Stimulated activated CD4-positive, alpha-beta T cell treated with anti-CD3 and anti-CD28 coated beads, Interleukin-4, amount 100 ng/mL, for 1 hour (primary cell): ENCODE results near the gene CAMP.
A peak's percentile ranks its signal among the peaks of the same experiment; 100 is the strongest.

Experiments used
- DNase-seq: peaks from one replicate; pipeline ENCODE4 v3.0.0-alpha.2; 2020

The CAMP gene

DNA sequence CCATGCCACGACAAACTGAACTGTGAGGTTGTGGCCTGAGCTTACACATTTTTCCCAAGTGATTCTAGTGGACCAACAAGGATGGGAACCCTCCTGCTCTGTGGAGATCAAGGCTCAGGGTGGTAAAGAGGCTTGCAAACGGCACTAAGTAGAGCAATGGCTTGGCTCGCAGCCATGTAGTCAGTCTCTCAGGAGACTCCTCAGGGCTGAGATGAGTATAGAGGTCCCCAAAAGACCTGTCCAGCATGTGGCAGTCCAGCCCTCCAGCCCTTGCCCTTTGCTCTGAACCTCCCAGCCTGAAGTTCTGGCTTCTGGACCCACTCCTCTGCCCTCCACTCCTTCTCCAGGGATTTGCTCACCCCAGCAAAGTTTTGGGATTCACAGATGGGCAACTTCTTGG lies 8.3 kb upstream of the CAMP start:
- no peak for DNase-seq

DNA sequence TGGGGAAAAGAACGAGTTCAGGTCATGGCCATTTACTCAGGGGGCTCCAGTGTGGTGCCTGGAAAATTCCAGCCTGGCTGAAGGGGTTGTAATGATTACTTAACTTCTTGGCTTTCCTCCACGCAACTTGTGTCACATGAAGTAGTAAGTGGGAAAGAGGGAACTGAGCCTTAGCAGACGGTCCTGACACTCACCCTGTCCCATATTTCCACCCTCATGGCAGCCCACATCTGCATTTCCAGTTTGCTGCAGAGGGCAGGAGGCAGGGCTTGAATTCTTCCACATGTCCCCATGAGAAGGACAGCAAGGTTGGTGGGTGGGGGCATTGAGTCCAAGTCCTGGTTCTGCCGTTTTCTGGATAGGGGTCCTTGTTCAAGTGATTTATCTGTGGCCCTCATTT lies 7.8 kb upstream of the CAMP start:
- no peak for DNase-seq

DNA sequence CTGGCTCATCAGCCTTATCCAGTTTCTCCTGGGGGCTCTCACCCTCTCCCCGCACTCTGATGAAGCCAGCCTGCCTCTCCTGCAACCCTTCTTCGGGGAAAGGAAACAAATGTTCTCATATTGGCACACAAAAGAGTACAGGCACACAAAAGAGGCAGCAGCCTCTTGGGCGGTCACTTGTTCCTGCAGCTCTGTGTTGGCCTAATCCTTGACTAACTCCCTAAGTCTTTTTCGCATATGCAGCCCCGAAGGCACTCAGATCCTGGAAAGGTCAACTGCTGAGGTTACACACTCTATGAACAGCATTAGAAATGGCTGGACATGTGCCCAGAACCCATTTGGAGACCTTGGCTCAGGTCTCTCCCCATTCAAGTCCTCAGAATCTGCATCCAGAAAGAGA lies 7.4 kb upstream of the CAMP start:
- no peak for DNase-seq

DNA sequence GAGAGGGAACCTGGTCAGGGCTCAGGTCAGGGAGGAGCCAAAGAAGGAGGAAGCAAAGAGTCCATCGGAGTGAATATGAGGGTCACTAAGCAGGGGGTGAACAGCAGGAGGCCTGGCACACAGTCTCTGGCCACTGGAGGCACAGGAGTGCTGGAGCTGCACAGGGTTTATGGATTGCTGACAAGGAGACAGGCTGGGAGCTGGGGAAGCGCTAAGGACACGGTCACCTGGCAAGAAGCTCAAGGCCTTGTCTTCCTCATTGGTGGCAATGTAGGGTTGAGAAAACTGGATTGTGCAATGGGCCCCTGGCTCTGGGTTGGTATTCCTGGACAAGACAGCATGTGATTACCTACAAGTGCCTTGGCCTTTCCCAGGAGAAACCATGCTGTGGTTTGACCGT lies 5.8 kb upstream of the CAMP start:
- no peak for DNase-seq

- DNase-seq, result no peak
Measured at GRCh38 chr3:48218537-48218936, 4.8 kb upstream of the CAMP start.

- DNase-seq, result no peak
Measured at GRCh38 chr3:48219543-48219942, 3.8 kb upstream of the CAMP start.

DNA sequence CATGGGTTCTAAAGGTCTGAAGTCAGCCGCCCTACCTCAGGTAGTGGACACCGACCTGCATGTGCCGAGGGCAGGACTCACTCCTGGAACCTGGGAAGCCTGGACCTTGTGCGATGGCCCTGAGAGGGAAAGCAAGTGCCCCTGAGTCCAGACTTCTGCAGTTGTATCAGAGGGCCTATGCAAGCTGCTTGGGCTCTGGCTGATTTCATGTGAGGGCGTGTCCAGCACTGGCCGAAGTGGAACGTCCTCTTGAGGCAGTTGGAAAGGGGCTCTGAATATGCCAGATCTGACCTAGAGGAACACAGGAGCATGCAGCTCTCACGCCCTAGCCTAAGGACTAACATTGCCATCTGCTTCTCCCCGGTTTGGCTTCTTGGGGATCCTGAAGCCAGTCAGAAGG lies 2.5 kb upstream of the CAMP start:
- no peak for DNase-seq

GRCh38 chr3:48225587-48225986 lies 2.3 kb downstream of the CAMP start:
- no peak for DNase-seq

DNA sequence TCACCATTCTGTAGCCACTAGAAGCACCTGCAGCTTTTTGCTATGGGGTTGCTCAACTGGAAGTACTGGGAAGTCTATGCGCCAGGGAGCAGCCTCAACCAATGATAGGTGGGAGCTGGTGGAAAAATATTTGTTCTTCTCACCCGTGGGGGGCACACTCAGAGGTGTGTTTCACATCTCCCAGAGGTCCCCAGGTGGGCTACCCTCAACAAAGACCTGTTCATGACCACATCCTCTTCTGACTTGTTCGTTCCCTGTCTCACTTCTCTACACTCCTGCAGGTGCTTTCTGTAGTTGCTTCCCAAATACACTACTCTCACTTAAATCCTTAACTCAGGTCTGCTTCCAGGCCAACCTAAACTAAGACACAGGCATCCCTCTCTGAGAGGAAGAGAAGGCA lies 3.6 kb downstream of the CAMP start:
- no peak for DNase-seq

DNA sequence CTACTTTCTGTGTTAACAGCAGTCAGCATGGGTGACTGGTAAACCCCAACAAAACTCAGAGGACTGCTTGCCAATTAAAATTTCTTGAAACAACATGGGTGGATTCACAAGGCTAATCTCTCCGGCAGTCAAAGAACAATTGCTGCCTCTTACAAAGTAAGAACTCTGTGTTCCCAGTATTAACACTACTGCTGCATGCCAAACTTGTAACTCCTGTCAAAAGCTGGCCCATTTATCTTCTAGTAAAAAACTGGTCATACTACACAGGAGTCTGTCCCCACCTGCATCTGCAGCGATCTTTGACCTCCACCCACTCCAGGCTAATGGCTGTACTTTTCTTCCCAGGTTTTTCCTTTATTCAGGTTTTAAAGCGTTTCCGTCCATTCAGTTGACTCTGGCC lies 8.9 kb downstream of the CAMP start:
- no peak for DNase-seq

DNA sequence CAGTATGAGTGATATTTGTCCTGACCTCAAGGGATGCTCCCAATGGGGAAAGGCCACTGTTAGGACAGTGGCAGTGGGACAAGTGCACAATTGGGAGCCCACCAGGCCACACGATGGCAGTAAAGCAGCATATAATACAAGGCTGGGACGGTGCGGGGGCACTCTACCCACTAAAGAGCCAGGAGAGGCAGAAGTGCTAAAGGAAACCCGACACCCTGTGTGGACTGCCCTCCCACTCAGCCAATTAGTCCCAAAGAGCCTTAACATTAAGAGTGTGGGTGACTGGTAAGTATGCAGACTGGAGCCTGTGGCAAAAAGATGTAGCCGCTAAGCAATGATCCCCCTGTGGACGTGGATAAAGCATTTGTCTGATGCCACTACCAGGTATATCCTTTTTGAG lies 9.4 kb downstream of the CAMP start:
- DNase-seq, result peak; percentile 61

- DNase-seq, result no peak
Measured at GRCh38 chr3:48233542-48233941, 10.2 kb downstream of the CAMP start.

DNA sequence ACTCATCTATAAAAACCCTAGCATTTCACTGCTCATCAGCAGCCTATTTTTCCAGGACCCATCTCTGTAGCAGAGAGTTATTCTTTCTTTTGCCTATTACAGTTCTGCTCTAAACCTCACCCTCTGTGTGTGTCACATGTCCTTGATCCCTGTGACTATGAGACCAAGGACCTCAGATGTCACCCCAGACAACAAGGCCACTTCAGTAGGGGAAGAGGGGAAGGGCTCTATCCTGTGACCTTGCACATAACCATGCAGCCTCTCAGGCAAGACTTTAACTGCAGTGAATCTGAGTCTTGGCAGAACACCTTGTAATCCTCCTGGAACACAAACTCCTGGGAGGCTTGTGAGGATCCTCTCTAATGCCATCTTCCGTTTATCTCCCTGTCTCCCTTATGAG lies 13.2 kb downstream of the CAMP start:
- DNase-seq, result no peak

- DNase-seq, result no peak
Measured at GRCh38 chr3:48238531-48239085, 15.3 kb downstream of the CAMP start.

DNA sequence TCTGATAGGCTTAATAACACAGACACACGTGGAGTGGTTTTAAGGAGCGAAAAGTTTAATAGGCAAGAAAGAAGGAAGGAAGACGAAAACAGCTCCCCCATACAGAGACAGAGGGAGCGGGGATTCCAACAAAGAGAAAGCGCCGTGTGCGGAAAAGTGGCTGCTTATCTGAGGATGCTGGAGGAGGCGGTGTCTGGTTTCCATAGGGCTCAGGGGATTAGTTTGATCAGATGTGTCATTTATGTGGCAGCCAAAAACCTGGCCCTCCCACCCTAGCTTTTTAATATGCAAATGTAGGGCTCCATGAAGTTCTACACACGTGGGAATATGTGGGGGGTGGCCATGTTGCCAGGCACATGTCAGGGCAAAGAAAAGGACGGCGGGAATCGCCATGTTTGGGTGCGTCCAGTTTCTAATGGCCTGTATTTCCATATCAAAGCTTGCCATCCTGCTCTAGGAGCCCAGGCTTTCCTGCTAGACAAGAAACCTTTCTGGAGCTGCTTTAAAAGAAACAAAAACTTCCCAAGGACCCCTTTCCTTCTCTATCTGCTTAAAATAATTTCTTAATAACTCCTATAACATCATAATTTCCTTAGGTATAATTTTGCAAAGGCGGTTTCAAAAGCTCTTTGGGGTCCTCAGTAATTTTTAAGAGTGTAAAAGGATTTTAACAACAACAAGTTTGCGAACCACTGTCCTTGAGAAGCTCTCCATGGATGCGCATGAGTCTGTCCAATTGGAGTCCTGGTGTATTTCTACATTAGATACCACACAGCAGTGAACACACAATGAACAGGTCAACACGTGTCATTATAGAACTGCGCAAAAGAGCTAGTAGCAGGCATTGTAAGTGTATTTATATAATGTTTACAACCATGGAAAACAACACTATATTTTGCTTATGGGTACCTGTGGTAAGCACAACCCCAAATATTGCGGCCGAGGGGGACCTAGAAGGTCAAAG lies 17.0 kb downstream of the CAMP start:
- no peak for DNase-seq

DNA sequence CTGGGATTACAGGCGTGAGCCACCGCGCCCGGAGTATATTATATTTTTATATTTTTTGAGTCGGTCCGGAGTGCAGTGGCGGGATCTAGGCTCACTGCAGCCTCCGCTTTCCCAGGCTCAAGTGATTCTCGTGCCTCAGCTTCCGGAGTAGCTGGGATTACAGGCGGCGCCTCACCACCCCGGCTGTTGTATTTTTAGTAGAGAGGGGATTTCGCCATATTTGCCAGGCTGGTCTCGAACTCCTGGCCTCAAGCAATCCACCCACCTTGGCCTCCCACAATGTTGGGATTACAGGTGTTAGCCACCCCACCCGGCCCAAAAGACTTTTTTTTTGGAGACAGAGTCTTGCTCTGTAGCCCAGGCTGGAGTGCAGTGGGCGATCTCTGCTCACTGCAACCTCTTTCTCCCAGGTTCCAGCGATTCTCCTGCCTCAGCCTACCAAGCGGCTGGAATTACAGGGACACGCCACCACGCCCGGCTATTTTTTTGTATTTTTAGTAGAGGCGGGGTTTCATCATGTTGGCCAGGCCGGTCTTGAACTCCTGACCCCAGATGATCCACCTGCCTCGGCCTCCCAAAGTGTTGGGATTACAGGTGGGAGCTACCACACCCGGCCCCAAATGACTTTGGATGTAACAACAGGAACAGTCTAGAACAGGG lies 18.6 kb downstream of the CAMP start:
- DNase-seq, result peak; percentile 14

GRCh38 chr3:48243886-48244285 lies 20.6 kb downstream of the CAMP start:
- no peak for DNase-seq

DNA sequence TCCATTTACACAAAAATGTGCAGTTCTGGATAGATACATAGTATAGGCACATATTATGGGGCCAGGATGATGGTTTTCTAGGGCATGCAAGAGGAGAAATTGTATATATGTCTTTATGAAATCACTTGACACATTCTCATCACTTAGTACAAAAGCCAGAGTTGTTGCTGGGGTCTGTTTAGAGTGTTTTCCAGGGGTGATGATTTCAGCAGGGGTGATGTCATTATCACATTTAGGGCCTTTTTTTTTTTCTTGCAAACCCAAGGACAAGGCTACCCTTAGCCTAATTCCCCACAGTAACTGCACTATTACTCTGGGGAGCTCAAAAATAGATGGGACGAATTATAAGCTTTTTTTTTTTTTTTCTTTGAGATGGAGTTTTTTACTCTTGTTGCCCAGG lies 21.2 kb downstream of the CAMP start:
- no peak for DNase-seq

- no peak for DNase-seq
Measured at GRCh38 chr3:48245136-48245535, 21.8 kb downstream of the CAMP start.

GRCh38 chr3:48247401-48247811 lies 24.1 kb downstream of the CAMP start:
- no peak for DNase-seq

DNA sequence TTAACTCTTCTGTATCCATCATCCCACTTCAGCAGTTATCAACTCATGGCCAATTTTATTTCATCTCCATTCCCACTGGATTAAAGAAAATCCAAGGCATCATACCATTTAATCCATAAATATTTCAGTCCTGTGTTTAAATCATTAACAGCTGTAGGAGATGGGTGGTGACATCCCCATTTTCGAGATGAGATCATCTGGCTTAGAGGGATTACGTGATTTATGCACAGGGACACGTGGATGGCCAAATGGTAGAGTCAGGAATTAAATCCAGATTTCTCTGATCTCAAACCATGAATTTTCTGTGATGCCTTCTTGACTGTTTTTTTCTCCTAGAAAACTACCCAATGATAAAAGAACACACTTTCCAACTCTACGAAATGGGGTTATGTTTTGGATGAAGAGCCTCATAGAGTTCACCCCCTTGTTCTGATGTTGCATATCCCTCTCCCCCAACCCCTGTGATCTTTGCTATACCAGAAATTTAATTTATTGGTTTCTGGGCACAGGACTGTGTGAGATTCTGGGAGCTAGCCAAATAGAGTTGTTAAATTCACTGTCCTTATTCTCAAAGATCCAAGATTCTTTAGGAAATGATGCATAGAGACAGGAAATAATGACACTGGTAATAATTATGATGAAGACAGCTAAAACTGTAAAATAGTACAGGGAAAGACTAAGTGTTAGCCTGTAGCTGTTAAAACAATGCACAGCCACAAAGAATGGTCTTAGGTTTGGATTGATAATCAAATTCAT lies 25.0 kb downstream of the CAMP start:
- DNase-seq, result no peak

DNA sequence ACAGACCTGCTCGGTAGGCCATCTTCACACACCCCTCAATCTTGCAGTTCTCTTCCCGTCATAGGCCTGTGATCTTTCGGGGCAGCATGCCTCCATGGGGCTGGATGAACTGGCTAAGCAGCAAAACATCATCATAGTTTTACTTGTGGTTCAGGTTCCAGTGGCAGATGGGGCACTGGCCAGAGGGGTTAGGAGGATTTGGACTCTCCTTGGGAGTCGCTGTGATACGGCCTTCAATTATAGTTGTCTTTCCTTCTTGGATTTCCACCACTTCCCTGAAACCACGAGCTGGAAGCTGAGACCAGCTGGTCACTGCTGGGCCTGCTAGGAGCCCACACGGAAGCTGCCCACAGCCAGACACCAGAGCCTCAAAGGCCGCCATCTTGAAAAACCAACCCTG lies 33.3 kb downstream of the CAMP start:
- no peak for DNase-seq

GRCh38 chr3:48258530-48258929 lies 35.2 kb downstream of the CAMP start:
- DNase-seq, result no peak
